CD1c-positive myeloid dendritic cell (primary cell): Measurements from ENCODE around the gene LDLRAD4.
A peak's percentile ranks its signal among the peaks of the same experiment; 100 is the strongest.

ENCODE experiments used
- DNase-seq: peaks from one replicate; pipeline ENCODE4 v3.0.0-alpha.2; 2016; ENCODE audit errors: extremely low spot score

The LDLRAD4 gene

DNA sequence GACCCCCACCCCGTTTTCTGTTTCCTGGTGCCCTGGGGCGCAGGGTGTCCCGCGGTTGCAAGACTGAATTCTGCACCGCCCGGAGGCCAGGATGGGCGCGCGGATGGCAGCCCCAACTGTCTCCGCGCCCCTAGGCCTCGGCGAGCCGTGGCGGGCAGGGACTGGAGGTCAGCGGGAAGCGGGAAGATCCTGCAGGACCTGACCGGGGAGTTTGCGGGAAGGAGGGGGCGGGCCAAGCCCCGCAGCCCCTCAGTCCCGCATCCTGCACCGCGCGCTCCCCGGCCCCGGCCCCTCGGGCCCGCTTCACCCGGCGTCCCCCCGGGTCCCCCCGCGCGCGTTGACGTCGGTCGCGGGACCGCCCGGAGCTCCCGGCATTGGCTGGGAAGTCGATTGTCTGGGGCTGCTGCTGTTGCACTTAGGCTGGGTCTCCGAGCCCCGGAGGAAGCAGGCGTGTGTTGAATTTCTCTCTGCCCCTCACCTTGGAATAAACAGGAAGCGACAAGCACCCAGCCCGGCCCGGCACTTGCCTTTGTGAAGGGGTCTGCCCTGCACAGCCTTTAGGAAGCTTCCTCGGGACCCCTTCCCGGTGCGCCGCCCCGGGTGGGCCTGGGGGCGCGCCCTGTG lies at the start of gene LDLRAD4:
LDLRAD4 (plus strand) TSS at position 393 of the 624 bp plus-strand sequence.
- peak; percentile 46 for DNase-seq

DNA sequence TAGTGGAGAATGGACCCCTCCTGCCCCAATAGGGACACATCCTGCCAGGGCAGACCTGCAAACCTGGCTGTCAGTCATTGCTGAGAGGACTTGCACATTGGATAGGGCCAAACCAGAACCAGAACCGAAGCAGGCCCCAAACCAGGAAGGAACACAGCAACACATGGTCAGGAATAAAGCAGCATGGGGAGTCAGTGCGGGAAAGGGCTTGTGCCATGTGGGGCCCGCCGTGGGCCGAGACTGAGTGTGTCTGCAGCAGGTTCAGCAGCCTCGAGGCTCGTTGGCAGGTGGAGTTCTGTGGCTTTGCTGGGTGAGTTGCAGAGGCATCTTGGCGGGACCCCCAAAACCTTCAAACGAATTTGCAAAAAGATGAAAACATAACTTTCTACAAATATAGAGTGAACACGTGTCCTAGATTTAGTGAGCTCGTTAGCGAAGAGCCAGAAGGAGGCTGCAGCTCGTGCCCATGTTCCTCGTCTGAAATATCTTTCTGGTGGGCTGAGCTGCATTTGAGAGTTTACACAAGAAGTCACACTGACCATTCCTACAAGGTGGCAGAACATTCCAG lies 44.9 kb upstream of the LDLRAD4 start:
- DNase-seq: no peak

GRCh38 chr18:13175266-13175665 lies 43.3 kb upstream of the LDLRAD4 start:
- DNase-seq: no peak

GRCh38 chr18:13175754-13176210 lies 42.8 kb upstream of the LDLRAD4 start:
- no peak for DNase-seq

- no peak for DNase-seq
Measured at GRCh38 chr18:13176847-13177246, 41.7 kb upstream of the LDLRAD4 start.

DNA sequence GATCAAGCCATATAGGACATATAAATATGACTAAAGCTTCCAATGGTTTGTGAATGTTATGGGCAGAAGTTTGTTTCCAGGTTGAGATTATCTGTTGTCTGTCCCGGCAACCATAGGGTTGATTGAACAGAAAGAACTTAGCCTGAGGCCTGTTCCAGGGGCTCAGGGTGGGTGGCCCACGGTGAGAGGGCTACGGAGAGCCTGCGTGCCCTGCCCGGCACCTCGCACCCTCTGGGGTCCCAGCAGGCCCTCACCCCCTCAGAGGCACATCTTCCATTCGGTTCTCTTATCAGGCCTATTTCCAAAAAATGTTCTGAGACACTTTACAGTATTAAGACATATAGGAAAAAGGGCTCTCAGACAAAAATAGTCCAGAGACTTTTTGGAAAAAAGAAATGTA lies 40.4 kb upstream of the LDLRAD4 start:
- DNase-seq: no peak

DNA sequence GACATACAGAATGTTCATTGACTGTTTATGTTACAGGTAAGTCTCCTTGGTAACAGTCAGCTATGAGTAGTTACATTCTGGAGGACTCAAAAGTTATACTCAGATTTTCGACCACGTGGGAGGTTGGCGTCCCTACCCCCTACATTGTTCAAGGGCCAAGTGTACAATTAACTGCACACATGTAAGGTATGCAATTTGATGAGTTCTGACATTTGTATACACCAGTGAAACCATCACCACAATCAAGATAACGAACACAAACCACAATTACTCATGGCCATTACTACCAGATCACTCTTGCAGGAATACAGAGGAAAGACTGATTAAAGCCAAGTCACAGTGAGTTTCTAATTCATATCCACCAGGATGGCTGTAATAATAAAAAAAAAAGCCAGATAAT lies 39.6 kb upstream of the LDLRAD4 start:
- no peak for DNase-seq

DNA sequence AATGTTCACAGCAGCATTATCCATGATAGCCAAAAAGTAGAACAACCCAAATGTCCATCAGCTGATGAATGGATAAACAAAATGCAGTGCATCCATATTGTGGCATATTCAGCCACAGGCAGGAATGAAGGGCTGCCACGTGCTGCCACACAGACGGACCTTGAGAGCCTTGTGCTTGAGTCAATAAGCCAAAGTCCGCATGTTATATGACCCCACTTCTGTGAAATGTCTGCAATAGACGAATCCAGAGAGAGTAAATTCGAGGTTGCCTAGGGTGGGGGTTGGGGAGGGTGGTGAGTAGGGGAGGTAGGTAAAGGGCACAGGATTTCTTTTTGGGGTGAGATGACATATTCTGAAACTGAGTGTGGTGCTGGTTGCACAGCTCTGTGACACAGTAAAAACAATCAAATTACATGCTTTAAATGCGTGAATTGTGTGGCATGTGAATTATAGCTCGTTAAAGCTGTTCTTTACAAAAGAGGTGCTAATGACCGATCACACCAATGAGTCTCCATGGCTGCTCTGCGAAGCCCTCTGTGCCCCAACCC lies 38.9 kb upstream of the LDLRAD4 start:
- DNase-seq: no peak

- DNase-seq: no peak
Measured at GRCh38 chr18:13180614-13181375, 37.8 kb upstream of the LDLRAD4 start.

DNA sequence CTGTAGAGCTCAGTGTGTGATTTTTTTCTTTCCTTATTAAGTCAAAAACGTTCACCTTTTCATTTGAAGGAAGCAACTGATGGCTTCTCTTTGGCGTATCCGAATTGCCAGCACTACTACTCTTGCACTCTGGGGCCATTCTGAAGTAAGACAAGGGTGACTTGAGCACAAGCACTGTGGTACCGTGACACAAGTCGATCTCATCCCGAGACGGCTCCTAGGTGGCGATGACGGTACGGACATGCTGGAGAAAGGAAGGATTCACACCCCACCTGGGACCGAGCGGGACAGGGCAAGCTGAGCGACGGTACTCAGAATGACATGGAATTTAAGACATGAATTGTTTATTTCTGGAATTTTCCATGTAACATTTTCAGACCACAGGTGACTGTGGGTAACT lies 36.8 kb upstream of the LDLRAD4 start:
- no peak for DNase-seq

DNA sequence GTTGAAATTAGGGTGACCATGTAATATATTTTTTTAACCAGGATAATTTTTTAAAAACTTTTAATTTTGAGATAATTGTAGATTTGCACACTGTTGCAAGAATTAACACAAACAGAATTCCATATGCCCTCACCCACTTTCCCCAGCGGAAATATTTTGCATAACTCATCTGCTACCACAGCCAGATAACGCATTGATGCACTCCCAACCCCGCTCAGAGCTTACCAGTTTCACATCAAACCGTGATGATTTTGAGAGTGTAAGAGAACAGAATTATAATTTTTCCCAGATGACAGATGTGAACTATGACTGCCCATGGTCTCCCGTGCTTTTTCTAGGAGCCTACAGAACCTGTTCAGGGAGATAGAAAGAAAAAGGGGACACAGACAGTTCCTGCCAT lies 35.2 kb upstream of the LDLRAD4 start:
- no peak for DNase-seq

- no peak for DNase-seq
Measured at GRCh38 chr18:13183790-13184189, 34.8 kb upstream of the LDLRAD4 start.

DNA sequence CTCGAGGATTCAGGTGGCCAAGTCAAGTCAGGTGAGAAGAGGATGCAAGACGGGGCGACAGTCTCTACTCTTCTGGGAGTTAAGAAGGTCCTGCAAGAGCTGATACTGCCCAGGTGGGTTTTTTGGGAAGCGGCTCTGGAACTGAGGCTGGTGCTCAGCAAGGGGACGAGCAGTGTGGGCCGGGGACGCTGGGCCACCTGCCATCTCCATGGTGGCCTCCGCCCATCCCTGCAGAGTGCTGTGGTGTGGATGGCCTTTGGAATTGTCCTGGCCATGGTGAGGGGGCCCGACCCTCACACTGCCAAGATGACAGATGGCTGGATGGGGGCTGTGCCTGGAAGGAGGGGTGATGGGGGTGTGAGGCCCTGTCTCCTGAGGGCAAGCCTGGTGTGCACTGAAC lies 34.2 kb upstream of the LDLRAD4 start:
- no peak for DNase-seq

DNA sequence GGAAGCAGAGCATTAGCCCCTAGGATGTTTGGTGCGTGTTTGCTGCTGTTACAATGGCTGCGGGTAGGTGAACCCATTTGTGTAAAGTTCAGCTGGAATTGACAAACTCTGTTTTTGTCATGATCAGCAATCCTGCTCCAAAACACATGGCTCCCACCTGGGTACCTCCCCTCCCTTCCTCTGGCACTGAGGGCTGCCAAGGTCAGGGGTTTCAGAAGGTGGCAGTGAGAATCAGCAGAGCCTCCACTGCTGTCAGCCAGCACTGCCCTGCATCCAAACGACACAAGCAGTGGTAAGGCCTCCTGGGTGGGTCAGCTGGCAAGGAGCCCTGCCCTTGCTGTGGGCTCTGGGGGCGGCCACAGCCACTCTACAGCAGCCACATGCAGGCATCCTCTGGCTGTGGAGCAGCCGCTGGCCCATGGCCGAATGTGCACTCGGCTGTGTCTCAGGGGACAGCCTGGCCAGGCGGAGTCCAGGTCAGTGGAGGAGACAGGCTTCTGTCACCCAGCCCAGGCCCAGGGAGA lies 32.8 kb upstream of the LDLRAD4 start:
- no peak for DNase-seq

DNA sequence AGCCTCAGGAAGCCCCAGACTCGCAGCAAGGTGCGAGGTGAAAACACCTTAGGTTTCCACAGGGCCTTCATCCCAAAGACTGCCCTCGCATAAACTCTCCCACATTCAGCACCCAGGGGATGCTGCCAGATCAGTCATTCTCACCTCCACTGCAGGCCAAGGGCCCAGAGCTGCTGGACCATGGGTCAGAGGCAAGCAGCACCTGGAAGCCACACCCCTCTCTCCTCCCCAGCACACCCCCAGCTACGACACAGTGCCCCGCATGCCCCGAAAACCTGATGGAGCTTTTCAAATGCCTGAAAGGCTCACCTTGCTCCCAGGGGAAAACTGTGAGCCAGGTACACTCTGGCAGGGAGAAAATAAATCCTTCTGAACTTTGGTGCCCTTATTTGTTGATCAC lies 31.9 kb upstream of the LDLRAD4 start:
- DNase-seq: no peak

DNA sequence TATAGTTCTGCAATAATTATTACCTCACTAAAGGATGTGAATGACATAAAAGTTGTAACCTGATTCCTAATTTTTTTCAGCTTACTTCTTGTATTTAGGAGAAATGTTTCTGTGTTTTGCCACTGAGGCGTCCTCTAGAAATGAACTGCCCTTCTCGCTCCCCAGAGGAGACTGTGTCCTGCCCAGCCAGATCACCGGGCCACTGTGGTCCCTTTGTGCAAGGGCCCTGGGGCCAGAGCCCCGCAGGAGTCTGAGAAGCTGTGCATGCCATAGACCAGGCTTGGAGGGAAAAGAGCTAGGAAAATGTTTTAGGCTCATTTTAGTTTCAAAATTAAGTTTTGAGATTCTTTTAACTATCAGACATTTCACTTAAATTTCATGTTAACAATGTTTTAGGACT lies 31.1 kb upstream of the LDLRAD4 start:
- DNase-seq: no peak

- DNase-seq: no peak
Measured at GRCh38 chr18:13191031-13191430, 27.5 kb upstream of the LDLRAD4 start.

- DNase-seq: no peak
Measured at GRCh38 chr18:13191779-13192178, 26.8 kb upstream of the LDLRAD4 start.

DNA sequence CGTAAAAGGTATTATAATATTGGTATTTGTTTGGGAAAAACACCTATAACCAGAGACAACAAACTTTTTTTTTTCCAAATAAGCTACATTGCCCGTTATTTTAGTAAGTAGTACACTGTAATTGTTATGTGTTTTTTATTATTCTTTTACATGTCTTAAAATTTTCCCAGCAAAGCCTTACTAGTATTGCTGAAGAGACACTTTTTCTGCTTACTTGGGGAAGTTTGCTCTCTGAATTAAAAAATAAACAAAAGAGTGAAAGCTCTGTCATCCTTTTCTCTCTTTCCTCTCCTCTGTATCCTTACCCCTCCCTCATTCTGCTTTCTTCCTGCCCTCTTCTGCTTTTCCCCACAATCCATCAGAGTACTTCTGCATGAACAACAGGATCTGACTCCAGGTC lies 25.6 kb upstream of the LDLRAD4 start:
- no peak for DNase-seq

DNA sequence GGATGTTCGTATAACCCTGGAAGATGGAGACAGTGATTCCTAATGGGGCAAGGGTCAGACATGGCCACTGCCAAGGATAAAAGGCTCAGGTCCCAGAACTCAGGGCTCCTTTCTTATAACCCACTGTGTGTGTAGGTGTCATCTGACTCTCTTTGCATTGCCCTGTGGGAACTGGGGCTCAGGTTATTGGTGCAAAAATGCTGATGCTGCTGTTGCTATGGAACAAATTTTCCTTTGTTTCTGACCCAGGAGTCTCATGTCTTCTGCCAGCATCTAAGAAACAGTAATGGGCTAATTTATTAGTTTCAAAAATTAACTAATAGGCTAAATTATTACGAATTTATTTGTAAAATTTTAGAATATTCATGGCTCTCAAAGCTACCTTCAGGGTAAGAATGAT lies 24.3 kb upstream of the LDLRAD4 start:
- no peak for DNase-seq

GRCh38 chr18:13198701-13199100 lies 19.9 kb upstream of the LDLRAD4 start:
- no peak for DNase-seq

GRCh38 chr18:13199169-13199568 lies 19.4 kb upstream of the LDLRAD4 start:
- no peak for DNase-seq

DNA sequence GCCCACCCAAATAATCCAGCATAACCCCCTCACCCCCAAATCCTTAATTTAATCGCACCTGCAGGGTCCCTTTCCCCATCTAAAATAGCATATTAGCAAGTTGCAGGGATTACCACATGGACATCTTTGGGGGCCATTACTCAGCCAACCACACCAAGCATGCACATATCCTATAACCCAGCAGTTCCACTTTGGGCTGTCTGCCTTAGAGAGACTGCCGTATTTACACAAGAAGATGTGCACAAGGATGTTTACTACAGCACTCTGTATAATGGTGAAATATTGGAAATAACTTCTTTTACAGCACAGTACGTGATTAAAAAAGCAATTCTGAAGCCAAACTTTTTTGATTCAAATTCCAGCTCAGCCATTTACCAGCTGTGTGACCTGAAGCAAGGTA lies 17.3 kb upstream of the LDLRAD4 start:
- DNase-seq: no peak
